GM23338 (cell line): ENCODE measurements around the gene SLC5A2. TPM values are rescaled to one million over a fixed set of nuclear protein-coding genes. Genes with fewer than 3 reads are reported as not detected.
A peak's percentile ranks its signal among the peaks of the same experiment; 100 is the strongest.

ENCODE experiments used
- ATAC-seq: fragments of 200-7000 bp; cut with Tn5 transposase; 3 replicates; pipeline ENCODE4 v1.9.1; 2020
- DNase-seq: peaks from one replicate; pipeline ENCODE4 v3.0.0-alpha.2; 2015; ENCODE audit warnings: low spot score
- H2AFZ ChIP-seq: fragments of 200-600 bp; sonication (generic); 2 replicates; pipeline ENCODE4 v1.8.0; 2016; ENCODE audit warnings: antibody characterized with exemption, mild to moderate bottlenecking, moderate library complexity
- H3F3A ChIP-seq: fragments of 200-600 bp; sonication (generic); replicated peaks from 2 replicates; pipeline ENCODE4 v1.8.0; 2017; ENCODE audit warnings: antibody characterized with exemption, mixed run types, low read depth
- H3K27ac ChIP-seq: fragments of 200-600 bp; sonication (generic); 2 replicates; pipeline ENCODE4 v1.6.1; 2016; ENCODE audit warnings: low read depth
- H3K27me3 ChIP-seq: fragments of 200-600 bp; sonication (generic); 2 replicates; pipeline ENCODE4 v1.8.0; 2016; ENCODE audit warnings: mild to moderate bottlenecking, mixed run types, moderate library complexity; ENCODE audit not compliant: insufficient read depth
- H3K36me3 ChIP-seq: fragments of 200-600 bp; sonication (generic); 2 replicates; pipeline ENCODE4 v1.8.0; 2016; ENCODE audit warnings: mild to moderate bottlenecking; ENCODE audit not compliant: insufficient read depth
- H3K4me1 ChIP-seq: fragments of 200-600 bp; sonication (generic); 2 replicates; pipeline ENCODE4 v1.8.0; 2016; ENCODE audit warnings: mild to moderate bottlenecking, moderate library complexity; ENCODE audit not compliant: insufficient read depth
- H3K4me2 ChIP-seq: fragments of 200-600 bp; sonication (generic); 2 replicates; pipeline ENCODE4 v1.7.1; 2017; ENCODE audit warnings: mixed run types
- H3K4me3 ChIP-seq: fragments of 200-600 bp; sonication (generic); 2 replicates; pipeline ENCODE4 v1.6.1; 2016; ENCODE audit warnings: mixed run types
- H3K79me2 ChIP-seq: fragments of 200-600 bp; sonication (generic); replicated peaks from 2 replicates; pipeline ENCODE4 v1.8.0; 2017; ENCODE audit warnings: mild to moderate bottlenecking; ENCODE audit not compliant: insufficient read depth
- H3K9me2 ChIP-seq: fragments of 200-600 bp; sonication (generic); 2 replicates; pipeline ENCODE4 v1.8.0; 2017; ENCODE audit not compliant: insufficient read depth
- H4K20me1 ChIP-seq: fragments of 200-600 bp; sonication (generic); replicated peaks from 2 replicates; pipeline ENCODE4 v1.8.0; 2017; ENCODE audit warnings: mild to moderate bottlenecking; ENCODE audit not compliant: insufficient read depth
- H3K27ac Mint-ChIP-seq: 2 replicates; pipeline ENCODE4 v1.8.0; 2020; ENCODE audit warnings: inconsistent platforms, mild to moderate bottlenecking, moderate library complexity, mixed read lengths
- H3K27me3 Mint-ChIP-seq: 3 replicates; pipeline ENCODE4 v1.8.0; 2022; ENCODE audit warnings: low read depth, mild to moderate bottlenecking, moderate library complexity, mixed read lengths, inconsistent platforms; ENCODE audit not compliant: insufficient read depth, poor library complexity
- H3K36me3 Mint-ChIP-seq: 3 replicates; pipeline ENCODE4 v1.8.0; 2021; ENCODE audit warnings: low read depth, mild to moderate bottlenecking, inconsistent platforms, moderate library complexity, mixed read lengths
- H3K4me1 Mint-ChIP-seq: 3 replicates; pipeline ENCODE4 v1.8.0; 2020; ENCODE audit warnings: mild to moderate bottlenecking, inconsistent platforms, mixed read lengths
- H3K4me3 Mint-ChIP-seq: 3 replicates; pipeline ENCODE4 v1.8.0; 2021; ENCODE audit warnings: moderate library complexity, mild to moderate bottlenecking, inconsistent platforms, mixed read lengths
- H3K9me3 Mint-ChIP-seq: 3 replicates; pipeline ENCODE4 v1.8.0; 2020; ENCODE audit warnings: moderate library complexity, mild to moderate bottlenecking, inconsistent platforms, mixed read lengths
- CREB1 ChIP-seq: fragments of 250-450 bp; sonication (Bioruptor Pico); IDR thresholded peaks from 2 replicates; pipeline ENCODE4 v1.5.0; 2020; ENCODE audit warnings: low read depth, mild to moderate bottlenecking, moderate library complexity
- POLR2AphosphoS5 ChIP-seq: IDR thresholded peaks from 2 replicates; pipeline ENCODE4 v1.6.1; 2016; ENCODE audit warnings: antibody characterized with exemption, low read depth
- STAT1 ChIP-seq: IDR thresholded peaks from one replicate; pipeline ENCODE4 v1.6.1; 2016; ENCODE audit warnings: antibody characterized with exemption; ENCODE audit not compliant: unreplicated experiment
- ZNF331 ChIP-seq: fragments of 250-450 bp; sonication (Bioruptor Pico); IDR thresholded peaks from 2 replicates; pipeline ENCODE4 v1.5.0; 2020; ENCODE audit warnings: low read depth, mild to moderate bottlenecking, moderate library complexity
- polyA plus RNA-seq: library from polyadenylated mRNA; unstranded; fragments of >200 nt; fragmentation: Nextera tagmentation; extraction: Ambion mirVana; gene quantifications from 2 replicates; pipeline ENCODE4 v1.2.1, GENCODE V29; 2016
- total RNA-seq: library from RNA; depleted of rRNA; stranded (reverse); fragments of >200 nt; shearing (Covaris generic); gene quantifications from 2 replicates; pipeline ENCODE4 v1.2.3, GENCODE V29; 2014
- TF ChIP-seq, protein P1 (sequence below), 2 experiments: fragments of 200-600 bp in 1 of 2; sonication (generic) in 1 of 2; conservative IDR thresholded peaks; 2 replicates each; pipeline versions ENCODE4 v1.5.1 to v1.6.1; 2016 to 2017; ENCODE audit warnings: antibody characterized with exemption in 2 of 2, low read depth in 2 of 2, mild to moderate bottlenecking in 2 of 2, moderate library complexity in 1 of 2
- TF ChIP-seq, protein P2 (sequence below): fragments of 250-450 bp; sonication (Bioruptor Pico); IDR thresholded peaks from 2 replicates; pipeline ENCODE4 v1.5.0; 2020; ENCODE audit warnings: mild to moderate bottlenecking, moderate library complexity

The SLC5A2 gene
- total and polyA plus RNA-seq, 2 experiments from 2014 or later, result 0.76 to 3.6 TPM

DNA sequence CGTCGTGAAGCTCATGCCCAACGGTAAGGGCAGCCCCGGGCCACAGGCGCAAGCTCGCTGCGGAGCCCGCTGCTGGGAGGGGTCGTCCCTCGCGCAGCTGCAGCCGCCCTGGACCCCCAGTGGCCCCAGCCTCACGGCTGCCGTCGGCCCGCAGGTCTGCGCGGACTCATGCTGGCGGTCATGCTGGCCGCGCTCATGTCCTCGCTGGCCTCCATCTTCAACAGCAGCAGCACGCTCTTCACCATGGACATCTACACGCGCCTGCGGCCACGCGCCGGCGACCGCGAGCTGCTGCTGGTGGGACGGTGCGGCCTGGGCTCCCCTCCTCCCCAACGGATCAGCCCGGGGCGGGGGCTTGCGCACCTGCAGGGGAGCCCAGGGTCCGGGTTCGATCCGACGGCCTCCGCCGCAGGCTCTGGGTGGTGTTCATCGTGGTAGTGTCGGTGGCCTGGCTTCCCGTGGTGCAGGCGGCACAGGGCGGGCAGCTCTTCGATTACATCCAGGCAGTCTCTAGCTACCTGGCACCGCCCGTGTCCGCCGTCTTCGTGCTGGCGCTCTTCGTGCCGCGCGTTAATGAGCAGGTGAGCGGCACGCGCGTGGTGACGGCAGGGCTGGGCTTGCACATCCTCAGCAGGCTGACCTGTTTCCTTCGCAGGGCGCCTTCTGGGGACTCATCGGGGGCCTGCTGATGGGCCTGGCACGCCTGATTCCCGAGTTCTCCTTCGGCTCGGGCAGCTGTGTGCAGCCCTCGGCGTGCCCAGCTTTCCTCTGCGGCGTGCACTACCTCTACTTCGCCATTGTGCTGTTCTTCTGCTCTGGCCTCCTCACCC lies 5.8 kb downstream of the SLC5A2 start:
- Histone ChIP-seq H3K4me3 (peak overlapping the region; percentile 71), H3K36me3 (no peaks in the 10 kb centered on the region), H3K27ac (no peak overlapping the region), H3K4me1 (no peaks in the 10 kb centered on the region; the same call in 1 of the 2 replicates), H3K27me3 (peaks cover 58% of the 10 kb centered on the region), H3K4me2 (peak overlapping the region; percentile 88), H3K9me2 (no peaks in the 10 kb centered on the region), H3F3A (no peaks in the 10 kb centered on the region), H2AFZ (peak overlapping the region; percentile 98), H3K79me2 (no peaks in the 10 kb centered on the region), H4K20me1 (no peaks in the 10 kb centered on the region)
- Mint-ChIP-seq H3K9me3 (no peaks in the 10 kb centered on the region; the same call in 2 of the 3 replicates), H3K27ac (no peak overlapping the region), H3K27me3 (peaks cover 57% of the 10 kb centered on the region), H3K4me3 (peak overlapping the region; percentile 79), H3K4me1 (peaks cover 17% of the 10 kb centered on the region; the same call in 2 of the 3 replicates), H3K36me3 (peaks cover 27% of the 10 kb centered on the region)
- DNase-seq (peak; percentile 25), ATAC-seq (peak; percentile 13)
- TF ChIP-seq POLR2AphosphoS5 (peak; percentile 29; the same call in 1 of the 2 replicates), CREB1 (no peak), ZNF331 (no peak)
- TF ChIP-seq, protein P1, sequence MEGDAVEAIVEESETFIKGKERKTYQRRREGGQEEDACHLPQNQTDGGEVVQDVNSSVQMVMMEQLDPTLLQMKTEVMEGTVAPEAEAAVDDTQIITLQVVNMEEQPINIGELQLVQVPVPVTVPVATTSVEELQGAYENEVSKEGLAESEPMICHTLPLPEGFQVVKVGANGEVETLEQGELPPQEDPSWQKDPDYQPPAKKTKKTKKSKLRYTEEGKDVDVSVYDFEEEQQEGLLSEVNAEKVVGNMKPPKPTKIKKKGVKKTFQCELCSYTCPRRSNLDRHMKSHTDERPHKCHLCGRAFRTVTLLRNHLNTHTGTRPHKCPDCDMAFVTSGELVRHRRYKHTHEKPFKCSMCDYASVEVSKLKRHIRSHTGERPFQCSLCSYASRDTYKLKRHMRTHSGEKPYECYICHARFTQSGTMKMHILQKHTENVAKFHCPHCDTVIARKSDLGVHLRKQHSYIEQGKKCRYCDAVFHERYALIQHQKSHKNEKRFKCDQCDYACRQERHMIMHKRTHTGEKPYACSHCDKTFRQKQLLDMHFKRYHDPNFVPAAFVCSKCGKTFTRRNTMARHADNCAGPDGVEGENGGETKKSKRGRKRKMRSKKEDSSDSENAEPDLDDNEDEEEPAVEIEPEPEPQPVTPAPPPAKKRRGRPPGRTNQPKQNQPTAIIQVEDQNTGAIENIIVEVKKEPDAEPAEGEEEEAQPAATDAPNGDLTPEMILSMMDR (conservative IDR thresholded peaks at IDR 0.05; ENCODE audit: low read depth in 2 of 2), result no peak; a peak in 1 of 4 replicates

- peaks cover 58% of the 10 kb centered on the region for H3K27me3 ChIP-seq
- H3K27me3 Mint-ChIP-seq, result peaks cover 57% of the 10 kb centered on the region
- peak overlapping the region; percentile 79 for H3K4me3 Mint-ChIP-seq
- TF ChIP-seq, protein P2, sequence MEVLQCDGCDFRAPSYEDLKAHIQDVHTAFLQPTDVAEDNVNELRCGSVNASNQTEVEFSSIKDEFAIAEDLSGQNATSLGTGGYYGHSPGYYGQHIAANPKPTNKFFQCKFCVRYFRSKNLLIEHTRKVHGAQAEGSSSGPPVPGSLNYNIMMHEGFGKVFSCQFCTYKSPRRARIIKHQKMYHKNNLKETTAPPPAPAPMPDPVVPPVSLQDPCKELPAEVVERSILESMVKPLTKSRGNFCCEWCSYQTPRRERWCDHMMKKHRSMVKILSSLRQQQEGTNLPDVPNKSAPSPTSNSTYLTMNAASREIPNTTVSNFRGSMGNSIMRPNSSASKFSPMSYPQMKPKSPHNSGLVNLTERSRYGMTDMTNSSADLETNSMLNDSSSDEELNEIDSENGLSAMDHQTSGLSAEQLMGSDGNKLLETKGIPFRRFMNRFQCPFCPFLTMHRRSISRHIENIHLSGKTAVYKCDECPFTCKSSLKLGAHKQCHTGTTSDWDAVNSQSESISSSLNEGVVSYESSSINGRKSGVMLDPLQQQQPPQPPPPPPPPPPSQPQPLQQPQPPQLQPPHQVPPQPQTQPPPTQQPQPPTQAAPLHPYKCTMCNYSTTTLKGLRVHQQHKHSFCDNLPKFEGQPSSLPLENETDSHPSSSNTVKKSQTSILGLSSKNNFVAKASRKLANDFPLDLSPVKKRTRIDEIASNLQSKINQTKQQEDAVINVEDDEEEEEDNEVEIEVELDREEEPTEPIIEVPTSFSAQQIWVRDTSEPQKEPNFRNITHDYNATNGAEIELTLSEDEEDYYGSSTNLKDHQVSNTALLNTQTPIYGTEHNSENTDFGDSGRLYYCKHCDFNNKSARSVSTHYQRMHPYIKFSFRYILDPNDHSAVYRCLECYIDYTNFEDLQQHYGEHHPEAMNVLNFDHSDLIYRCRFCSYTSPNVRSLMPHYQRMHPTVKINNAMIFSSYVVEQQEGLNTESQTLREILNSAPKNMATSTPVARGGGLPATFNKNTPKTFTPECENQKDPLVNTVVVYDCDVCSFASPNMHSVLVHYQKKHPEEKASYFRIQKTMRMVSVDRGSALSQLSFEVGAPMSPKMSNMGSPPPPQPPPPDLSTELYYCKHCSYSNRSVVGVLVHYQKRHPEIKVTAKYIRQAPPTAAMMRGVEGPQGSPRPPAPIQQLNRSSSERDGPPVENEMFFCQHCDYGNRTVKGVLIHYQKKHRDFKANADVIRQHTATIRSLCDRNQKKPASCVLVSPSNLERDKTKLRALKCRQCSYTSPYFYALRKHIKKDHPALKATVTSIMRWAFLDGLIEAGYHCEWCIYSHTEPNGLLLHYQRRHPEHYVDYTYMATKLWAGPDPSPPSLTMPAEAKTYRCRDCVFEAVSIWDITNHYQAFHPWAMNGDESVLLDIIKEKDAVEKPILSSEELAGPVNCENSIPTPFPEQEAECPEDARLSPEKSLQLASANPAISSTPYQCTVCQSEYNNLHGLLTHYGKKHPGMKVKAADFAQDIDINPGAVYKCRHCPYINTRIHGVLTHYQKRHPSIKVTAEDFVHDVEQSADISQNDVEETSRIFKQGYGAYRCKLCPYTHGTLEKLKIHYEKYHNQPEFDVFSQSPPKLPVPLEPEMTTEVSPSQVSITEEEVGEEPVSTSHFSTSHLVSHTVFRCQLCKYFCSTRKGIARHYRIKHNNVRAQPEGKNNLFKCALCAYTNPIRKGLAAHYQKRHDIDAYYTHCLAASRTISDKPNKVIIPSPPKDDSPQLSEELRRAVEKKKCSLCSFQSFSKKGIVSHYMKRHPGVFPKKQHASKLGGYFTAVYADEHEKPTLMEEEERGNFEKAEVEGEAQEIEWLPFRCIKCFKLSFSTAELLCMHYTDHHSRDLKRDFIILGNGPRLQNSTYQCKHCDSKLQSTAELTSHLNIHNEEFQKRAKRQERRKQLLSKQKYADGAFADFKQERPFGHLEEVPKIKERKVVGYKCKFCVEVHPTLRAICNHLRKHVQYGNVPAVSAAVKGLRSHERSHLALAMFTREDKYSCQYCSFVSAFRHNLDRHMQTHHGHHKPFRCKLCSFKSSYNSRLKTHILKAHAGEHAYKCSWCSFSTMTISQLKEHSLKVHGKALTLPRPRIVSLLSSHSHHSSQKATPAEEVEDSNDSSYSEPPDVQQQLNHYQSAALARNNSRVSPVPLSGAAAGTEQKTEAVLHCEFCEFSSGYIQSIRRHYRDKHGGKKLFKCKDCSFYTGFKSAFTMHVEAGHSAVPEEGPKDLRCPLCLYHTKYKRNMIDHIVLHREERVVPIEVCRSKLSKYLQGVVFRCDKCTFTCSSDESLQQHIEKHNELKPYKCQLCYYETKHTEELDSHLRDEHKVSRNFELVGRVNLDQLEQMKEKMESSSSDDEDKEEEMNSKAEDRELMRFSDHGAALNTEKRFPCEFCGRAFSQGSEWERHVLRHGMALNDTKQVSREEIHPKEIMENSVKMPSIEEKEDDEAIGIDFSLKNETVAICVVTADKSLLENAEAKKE, result no peak
- no peak for TF ChIP-seq STAT1
- TF ChIP-seq POLR2AphosphoS5, result no peak; the same call in 1 of the 2 replicates
- TF ChIP-seq, protein P1 (conservative IDR thresholded peaks at IDR 0.05; ENCODE audit: low read depth in 2 of 2), result no peak
Observed at GRCh38 chr16:31489298-31489564, 6.3 kb downstream of the SLC5A2 start.

More at GRCh38 chr16:31489298-31489564, 6.3 kb downstream of the SLC5A2 start:
- H3K9me3 Mint-ChIP-seq, result no peaks in the 10 kb centered on the region; the same call in 2 of the 3 replicates
- H3K36me3 Mint-ChIP-seq, result peaks cover 29% of the 10 kb centered on the region
- H3K79me2 ChIP-seq, result no peaks in the 10 kb centered on the region
- H3K4me3 ChIP-seq, result no peak overlapping the region
- no peak overlapping the region for H3K4me2 ChIP-seq
- H3K36me3 ChIP-seq, result no peaks in the 10 kb centered on the region
- peaks cover 16% of the 10 kb centered on the region; the same call in 2 of the 3 replicates for H3K4me1 Mint-ChIP-seq
- H2AFZ ChIP-seq, result no peak overlapping the region
- H3K27ac ChIP-seq, result no peak overlapping the region
- no peak overlapping the region for H3K27ac Mint-ChIP-seq
- no peak for ATAC-seq
- no peaks in the 10 kb centered on the region; the same call in 1 of the 2 replicates for H3K4me1 ChIP-seq
- H3F3A ChIP-seq, result no peaks in the 10 kb centered on the region
- H3K9me2 ChIP-seq, result no peaks in the 10 kb centered on the region
- H4K20me1 ChIP-seq, result no peaks in the 10 kb centered on the region
- no peak for DNase-seq
